ENCODE results near the gene PITPNC1.
"Not testable (repeated sequence)": the region's sequence is repeated elsewhere in the genome, so short reads cannot be mapped to it uniquely, and the experiment has no call there.

Gene PITPNC1

DNA sequence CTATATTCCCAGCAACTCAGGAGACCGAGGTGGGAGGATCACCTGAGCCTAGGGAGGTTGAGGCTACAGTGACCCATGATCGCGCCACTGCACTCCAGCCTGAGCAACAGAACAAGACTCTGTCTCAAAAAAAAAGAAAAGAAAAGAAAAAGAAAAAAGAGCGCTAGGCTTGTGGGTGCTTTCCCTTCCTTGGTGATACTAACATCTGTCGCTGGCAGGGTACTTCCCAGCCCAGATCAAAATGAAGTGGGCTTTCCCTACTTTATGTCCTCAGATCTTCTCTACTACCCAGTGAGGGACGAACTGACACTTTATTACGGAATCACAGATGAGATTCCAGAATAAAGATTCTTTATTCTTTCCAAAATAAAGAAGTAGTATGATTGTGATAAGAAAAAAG lies 236.9 kb downstream of the PITPNC1 start:
- DNase-seq (ENCODE audit: low read depth in 4 of 4, low spot score in 1 of 4) = no peak

DNA sequence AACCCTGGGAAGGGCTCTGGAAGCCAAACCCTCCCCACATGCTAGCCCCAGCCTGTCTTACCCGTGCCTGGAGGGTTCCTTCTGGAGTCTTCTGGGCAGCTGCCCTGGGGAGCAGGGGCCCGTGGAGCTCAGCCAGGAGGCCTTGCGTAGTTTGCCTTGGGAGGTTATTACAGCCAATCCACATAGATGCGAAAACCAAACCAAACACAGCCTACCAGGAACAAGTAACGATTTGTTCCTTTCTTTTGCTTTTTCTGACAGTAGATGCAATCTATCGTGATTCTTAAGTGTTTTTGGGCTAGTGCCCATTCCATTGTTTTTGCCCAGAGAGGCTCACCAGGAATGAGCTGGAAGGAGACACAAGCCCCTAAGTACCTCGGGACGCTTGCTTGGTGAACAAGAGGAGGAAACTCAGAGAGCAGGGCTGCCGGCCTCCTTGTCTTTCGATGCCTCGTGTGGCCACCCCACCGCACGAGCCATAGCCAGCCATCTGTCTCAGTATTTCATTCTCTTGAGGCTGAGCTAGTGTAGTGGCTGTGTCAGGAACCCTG lies 238.0 kb downstream of the PITPNC1 start:
- no peak for DNase-seq (ENCODE audit: low read depth in 4 of 4, low spot score in 1 of 4)

DNA sequence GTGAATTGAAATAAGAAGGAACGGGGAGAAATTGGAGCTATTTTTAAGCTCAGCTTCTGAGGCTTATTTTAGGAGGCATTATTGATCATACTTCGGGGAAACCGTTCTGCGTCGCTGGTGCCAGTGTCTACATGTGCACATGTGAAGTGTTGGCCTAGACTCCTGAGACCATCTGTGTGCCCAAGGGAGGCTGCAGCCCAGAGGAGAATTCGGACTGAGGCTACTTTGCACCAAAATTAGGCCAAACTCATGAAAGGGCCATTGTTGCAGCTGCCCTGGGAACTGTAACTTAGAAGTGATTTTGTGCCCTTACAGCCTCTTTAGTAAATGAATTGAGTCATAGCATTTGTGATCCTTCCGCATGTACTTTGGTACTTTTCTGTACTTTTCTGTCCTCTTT lies 238.7 kb downstream of the PITPNC1 start:
- no peak for DNase-seq (ENCODE audit: low read depth in 4 of 4, low spot score in 1 of 4)

DNA sequence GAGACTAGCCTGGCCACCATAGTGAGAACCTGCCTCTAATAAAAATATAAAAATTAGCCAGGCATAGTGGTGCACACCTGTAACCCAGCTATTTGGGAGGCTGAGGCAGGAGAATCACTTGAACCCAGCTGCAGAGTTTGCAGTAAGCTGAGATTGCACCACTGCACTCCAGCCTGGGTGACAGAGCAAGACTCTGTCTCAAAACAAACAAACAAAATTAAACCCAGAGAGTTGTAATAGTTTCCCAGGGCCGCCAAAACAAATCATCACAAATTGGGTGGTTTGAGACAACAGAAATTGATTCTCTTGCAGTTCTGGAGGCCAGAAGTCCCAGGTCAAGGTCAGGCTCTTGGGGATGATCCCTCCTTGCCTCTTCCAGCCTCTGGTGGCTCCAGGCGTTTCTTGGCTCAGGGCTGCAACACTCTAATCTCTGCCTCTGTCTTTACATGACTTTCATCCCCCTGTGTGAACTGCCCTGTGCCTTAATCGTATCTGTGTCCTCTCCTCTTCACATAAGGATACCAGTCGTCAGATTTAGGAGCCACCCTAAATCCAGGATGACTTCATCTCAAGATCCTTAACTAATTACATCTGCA lies 240.3 kb downstream of the PITPNC1 start:
- DNase-seq (ENCODE audit: low read depth in 4 of 4, low spot score in 1 of 4) = no peak

DNA sequence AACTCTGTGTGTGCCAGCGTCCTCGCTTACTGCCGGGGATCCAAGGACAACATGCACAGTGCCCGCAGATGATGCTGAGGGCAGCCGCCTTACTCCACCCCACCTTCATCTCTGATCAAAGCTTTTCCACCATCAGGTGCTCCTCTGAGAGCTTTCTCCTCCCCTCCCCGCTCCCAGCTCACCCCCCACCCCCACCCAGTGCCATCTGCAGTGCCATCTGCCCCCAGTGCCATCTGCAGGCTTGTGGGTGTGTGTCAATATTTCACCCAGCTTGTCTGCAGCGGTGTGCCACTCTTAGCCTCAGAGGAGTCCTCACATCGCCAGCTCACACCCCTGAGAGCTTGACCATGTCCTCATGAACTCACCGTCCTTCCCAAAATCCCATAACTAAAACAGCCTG lies 242.5 kb downstream of the PITPNC1 start:
- DNase-seq (ENCODE audit: low read depth in 4 of 4, low spot score in 1 of 4) = no peak

DNA sequence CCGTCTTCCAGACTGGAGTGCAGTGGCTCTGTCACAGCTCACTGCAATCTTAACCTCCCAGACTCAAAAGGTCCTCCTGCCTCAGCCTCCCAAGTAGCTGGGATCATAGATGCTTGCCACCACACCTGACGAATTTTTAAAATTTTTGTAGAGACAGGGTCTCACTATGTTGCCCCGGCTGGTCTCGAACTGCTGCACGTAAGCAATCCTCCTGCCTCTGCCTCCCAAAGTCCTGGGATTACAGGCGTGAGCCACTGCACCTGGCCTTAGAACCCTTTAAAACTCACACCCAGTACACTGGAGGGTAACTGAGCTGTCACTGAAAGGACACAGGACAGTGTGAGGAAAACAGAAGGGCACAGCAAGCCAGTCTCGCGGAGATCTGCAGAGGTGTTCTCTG lies 243.0 kb downstream of the PITPNC1 start:
- no peak for DNase-seq (ENCODE audit: low read depth in 4 of 4, low spot score in 1 of 4)

DNA sequence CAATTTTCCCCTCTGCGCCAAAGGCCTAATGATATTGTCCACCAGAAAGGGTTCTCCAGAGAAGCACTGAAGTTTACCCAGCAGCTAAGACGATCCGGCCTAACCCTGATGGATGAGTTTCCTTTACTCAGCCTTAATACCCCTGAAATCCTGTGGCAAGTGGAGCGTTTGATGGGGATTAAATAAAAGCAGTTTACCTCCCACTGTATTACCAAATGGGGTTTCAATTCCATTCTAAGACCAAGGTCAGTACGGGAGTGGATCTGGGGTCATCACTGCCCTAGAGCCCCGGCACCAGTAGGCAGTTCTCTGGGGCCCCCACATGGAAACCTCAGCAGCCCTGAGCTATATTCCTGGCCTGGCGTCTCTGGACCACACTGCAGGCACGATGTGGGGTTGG lies 243.6 kb downstream of the PITPNC1 start:
- DNase-seq (ENCODE audit: low read depth in 4 of 4, low spot score in 1 of 4) = no peak

DNA sequence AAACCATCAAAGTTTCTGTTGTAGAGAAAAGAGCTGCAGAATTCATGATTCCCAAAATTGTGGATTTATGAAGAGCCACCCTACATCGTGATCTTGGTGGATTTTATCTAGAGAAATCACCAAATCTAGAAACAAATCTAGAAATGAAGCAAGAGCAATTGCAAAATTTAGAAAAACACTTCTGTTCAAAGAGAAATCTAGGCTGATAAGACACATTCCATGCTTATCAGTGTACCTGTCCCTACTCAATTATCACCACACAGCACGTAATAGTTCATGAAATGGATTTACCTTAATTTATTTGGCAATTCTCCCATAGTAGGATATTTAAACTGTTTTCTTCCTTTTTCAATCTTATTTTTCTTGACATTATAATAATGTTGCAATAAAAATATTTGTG lies 246.7 kb downstream of the PITPNC1 start:
- no peak for DNase-seq (ENCODE audit: low read depth in 4 of 4, low spot score in 1 of 4)

DNA sequence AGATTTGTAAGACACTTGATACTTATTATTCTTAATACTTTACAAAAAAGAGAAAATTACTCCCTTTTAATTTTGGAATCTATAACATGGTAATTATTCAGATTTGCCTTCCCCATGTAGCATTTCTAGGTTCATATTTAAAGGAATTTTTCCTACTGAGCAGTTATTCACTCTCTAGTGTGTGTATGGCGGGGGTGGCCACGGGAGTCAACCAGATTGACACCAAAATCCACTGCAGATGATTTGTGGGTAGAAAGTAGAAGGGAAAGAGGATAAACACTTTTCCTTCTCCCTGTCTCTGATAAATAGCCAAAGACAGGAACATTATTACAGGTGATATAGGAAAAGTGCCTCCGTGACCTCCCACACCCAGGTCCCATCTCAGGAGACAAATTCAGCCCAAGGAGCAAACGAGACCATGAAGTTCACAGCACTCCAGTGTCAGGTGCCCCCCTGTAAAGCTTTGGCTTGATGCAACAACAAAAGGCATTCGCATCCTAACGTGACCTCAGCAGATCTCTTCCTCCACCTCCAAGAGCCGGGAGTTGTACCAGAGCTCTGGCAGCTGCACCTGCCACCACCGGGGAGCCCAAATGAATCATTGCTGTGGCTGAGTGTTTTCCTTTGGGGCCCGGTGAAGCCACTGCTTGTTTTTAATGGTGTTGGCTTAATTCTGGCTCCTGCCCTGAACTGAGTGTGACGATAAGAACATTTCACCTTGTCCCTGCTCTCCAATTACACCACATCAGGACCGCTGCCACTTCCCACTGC lies 248.0 kb downstream of the PITPNC1 start:
- no peak for DNase-seq (ENCODE audit: low read depth in 4 of 4, low spot score in 1 of 4)

DNA sequence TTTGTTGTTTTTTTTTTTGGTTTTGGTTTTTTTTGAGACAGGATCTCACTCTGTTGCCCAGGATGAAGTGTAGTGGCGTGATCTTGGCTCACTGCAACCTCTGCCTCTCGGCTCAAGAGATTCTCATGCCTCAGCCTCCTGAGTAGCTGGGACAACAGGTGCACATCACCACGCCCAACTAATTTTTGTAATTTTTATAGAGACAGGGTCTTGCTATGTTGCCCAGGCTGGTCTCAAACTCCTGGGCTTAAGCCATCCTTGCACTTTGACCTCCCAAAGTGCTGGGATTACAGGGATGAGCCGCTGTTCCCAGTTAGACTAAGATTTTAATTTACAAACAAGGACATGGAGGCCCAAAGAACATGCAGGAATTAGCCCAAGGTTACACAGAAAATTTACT lies 248.9 kb downstream of the PITPNC1 start:
- DNase-seq (ENCODE audit: low read depth in 4 of 4, low spot score in 1 of 4) = no peak

DNA sequence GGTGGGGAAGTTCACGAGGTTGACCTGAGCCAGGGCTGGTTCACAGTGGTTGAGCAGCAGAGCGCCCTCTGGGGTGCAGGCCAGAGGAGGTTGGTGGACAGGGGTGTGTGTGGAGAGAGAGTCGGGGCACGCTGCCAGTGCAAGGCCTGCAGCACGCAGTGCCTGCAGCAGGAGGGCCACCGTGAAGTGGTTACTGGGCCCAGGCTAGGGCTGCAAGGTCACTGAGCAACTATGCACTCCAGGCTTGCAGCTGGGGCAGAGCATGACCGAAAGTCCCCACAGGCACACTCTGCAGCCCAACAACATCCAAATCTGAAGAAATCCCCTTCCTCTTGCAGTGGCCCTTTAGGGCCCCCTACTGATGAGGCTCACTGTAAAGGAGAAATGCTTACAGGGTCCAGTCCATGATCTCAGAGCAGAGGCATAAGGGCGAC lies 251.5 kb downstream of the PITPNC1 start:
- no peak for DNase-seq (ENCODE audit: low read depth in 4 of 4, low spot score in 1 of 4)

DNA sequence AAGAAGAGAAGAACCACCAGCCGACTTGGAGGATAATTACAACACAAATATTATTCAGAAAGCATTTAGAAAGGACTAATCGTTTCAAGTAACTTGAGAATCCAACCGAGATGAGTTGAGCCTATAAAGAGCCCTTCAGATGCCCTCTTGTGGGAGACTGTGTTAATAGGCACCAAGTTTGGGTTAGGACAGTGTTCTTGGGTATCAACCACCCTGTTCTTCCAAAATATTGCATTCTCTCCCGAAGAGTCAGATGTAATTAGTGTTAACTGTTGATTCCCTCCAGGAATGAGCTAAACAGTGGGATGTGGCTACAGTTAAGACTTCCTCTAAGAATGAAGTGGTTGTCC lies 252.9 kb downstream of the PITPNC1 start:
- no peak for DNase-seq (ENCODE audit: low read depth in 4 of 4, low spot score in 1 of 4)

DNA sequence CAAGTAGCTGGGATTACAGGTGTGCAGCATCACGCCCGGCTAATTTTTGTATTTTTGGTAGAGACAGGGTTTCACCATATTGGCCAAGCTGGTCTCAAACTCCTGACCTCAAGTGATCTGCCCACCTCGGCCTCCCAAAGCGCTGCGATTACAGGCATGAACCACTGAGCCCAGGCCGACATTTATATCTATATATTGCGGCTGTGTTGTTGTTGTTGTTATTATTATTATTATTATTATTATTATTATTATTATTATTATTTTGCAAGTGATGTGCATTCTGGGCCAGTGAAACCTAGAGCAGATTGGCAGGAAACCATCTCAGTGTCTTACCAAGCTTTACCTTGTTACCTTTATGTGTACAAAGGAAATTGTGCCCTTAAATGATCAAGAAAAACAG lies 253.8 kb downstream of the PITPNC1 start:
- not testable (repeated sequence) for DNase-seq (ENCODE audit: low read depth in 4 of 4, low spot score in 1 of 4)

DNA sequence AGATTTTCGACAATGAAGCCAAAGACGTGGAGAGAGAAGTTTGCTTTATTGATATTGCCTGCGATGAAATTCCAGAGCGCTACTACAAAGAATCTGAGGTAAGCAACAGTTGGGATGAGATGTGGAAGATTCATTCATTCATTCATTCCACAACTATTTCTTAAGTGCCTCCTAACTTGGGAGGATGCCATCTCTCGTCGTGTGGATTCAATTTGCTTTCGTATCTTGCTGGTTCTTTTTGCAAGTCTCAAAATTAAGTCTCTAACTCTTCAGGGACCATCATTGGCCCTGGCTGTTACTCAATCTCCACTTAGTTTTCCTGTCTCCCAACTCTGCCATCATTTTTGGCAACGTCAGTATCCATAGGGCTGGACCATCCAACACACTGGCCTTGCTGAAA lies 255.1 kb downstream of the PITPNC1 start:
- DNase-seq (ENCODE audit: low read depth in 4 of 4, low spot score in 1 of 4) = no peak

DNA sequence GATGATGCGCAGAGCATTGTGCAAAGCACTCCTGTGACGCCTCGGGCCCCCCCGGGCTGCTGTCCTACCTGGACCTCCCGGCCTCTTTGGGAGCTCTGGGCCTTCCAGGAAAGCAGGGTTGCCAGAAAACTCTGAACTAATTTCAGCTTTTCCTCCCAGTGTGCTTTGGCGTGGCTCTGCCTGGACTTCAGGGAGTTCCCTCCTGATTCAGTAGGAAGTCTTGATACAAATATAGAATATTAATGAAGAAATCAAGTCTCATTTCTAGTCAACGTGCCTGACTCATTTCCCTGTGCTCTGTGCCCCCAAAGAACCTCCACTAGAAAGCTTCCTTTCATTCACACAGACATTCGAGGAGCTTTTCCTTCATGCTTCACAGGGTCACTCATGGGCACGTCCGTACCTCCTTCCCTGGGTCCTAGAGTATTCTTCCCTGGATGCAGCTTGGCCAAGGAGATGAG lies 256.7 kb downstream of the PITPNC1 start:
- no peak for DNase-seq (ENCODE audit: low read depth in 4 of 4, low spot score in 1 of 4)

DNA sequence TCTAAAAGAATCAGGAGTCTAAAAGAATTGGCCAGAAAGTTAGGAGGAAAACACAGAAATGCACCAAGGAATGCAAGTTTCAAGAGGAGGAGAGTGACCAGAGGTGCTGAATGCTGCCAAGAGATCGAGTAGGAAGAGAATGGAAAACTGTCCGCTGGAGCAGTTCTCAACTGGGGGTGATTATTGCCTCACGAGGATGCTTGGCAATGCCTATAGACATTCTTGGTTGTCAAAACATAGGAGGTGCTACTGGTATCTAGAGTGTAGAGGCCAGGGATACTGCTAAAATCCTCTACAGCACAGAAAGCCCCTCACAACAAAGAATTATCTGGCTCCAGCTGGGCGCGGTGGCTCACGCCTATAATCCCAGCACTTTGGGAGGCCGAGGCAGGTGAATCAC lies 258.6 kb downstream of the PITPNC1 start:
- no peak for DNase-seq (ENCODE audit: low read depth in 4 of 4, low spot score in 1 of 4)

DNA sequence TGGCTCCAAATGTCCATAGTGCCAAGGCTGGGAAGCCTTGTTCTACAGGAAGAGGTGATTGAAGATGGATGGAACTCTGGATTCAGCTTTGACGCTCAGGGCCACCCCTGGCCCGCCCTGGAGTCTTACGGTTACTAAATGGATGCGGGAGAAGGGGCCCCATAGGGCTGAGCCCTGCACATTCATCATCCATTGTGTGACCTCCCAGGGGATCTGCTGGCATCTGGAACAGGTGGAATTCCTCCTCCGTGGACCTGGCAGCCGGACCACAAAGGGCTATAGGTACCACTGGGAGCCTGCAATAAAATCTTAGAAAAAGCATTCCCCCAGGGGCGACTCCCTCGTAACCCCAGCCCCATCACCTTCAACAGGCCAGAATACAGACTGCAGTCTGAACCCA lies 259.2 kb downstream of the PITPNC1 start:
- DNase-seq (ENCODE audit: low read depth in 4 of 4, low spot score in 1 of 4) = no peak

DNA sequence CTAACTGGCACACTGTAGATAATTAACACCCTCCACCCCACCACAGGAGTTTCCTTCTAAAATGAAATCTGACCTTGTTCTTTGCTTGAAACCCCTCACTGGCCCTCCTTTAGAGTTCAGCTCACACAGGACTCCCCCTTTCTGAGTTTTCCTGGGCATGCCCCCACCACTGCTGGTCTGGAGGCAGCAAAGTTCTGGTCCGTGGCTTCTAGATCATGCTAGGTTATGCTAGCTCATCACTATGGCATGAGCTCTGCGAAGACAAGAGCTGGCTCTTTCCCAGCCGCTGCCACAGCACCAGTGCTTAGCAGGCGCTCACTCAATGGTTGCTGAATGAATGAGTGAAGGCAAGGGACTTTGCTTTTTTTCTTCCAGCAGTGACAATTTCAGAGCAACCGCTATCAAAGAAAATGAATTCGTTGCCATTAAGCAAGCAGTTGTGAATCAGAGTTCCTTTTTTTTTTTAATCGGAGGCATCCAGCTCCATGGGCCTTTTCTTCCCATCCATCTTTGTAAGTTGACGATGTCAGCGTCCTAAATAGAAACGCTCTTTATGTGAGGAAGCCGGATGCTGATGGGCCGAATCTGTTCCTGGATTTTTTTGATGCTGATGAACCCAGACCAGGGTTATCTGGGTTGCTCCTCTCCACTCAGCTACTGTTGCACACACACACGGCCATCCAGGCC lies 259.9 kb downstream of the PITPNC1 start:
- no peak for DNase-seq (ENCODE audit: low read depth in 4 of 4, low spot score in 1 of 4)

DNA sequence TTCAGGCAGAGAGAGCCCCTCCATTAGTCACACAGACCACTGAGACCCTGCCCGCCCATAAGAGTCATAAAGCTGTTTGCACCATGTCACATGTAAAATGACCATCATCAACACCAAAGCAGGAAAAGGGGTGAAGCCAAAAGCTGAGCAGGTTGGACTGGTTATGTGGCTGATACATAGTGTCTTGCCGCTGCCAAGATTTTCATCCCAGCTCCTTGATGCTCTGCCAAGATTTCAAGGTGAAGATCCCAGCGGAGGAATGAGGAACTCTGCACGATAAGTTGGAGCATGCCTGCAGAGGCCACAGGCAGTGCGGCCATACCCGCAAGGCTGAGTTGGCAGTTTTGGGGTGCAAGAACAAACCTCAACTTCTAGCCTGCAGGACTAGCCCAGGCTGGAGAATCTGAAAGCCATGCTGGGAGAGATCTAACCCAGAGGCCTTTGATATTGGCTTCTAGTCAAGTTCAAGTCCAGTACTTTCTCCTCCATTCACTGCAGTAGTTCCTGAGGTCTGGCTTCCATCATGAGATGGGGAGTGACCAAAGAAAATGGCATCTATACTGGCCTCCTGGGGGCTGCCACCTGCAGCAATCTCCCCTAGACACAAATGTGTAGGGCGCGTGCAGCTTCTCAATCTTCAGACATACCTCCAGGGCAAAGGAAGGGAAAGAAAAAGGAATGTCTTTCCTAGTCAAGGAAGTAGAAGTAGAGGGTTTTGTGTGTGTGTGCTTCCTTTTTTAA lies 261.0 kb downstream of the PITPNC1 start:
- DNase-seq (ENCODE audit: low read depth in 4 of 4, low spot score in 1 of 4) = no peak

DNA sequence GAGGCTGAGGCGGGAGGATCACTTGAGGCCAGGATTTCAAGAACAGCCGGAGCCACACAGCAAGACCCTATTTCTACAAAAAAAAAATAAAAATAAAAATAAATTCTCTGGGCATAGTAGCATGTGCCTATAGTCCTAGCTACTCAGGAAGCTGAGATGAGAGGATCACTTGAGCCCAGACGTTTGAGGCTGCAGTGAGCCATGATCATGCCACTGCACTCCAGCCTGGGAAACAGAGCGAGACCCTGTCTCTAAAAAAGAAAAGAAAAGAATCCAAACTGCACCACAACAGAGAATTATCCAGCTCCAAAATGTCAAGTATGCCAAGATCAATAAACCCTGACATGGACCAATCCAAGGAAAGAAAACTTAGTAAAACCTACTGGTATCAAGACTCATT lies 261.8 kb downstream of the PITPNC1 start:
- no peak for DNase-seq (ENCODE audit: low read depth in 4 of 4, low spot score in 1 of 4)

DNA sequence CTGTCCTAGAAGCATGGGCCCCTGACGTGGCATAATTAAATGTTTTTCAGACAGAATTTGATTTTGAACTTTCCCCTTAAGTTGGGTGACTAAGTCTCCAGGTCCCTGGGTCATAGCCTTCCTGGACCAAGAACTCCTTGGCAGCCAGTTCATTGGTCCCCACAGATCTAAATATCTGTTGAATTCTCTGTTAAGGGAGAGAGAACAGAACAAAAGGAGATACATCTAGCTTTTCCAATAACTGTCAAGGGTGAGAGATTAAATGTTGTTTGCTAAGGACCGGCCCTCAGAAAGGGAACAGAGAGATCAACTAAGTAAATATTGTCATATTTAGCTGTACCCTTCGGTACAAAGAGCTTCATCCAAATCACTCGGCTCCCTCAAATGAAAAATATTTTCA lies 262.5 kb downstream of the PITPNC1 start:
- DNase-seq (ENCODE audit: low read depth in 4 of 4, low spot score in 1 of 4) = no peak
